Stomach (tissue), 4 donors: Measurements from ENCODE around the gene FGD2.

Experiments
- CTCF ChIP-seq, 7 experiments: fragments of 450-650 bp in 4 of 7; fragments of 200-600 bp in 3 of 7; sonication (generic) in 3 of 7; IDR thresholded peaks; one replicate each; pipeline ENCODE4 v1.5.1; 2016 to 2019; ENCODE audit warnings: antibody characterized with exemption in 7 of 7, control low read depth in 2 of 7, mild to moderate bottlenecking in 1 of 7
- EP300 ChIP-seq: sonication (generic); formaldehyde crosslinking; IDR thresholded peaks from one replicate; pipeline ENCODE4 v1.6.1; 2017; ENCODE audit warnings: antibody characterized with exemption
- POLR2A ChIP-seq, 4 donors: fragments of 450-650 bp; IDR thresholded peaks; one replicate each; pipeline ENCODE4 v1.6.1; 2016; ENCODE audit warnings: antibody characterized with exemption in 4 of 4, control low read depth in 2 of 4, mild to moderate bottlenecking in 1 of 4, moderate library complexity in 1 of 4
- POLR2AphosphoS5 ChIP-seq, 3 donors: sonication (generic); formaldehyde crosslinking; IDR thresholded peaks; one replicate each; pipeline ENCODE4 v1.6.1; 2016; ENCODE audit warnings: antibody characterized with exemption in 3 of 3

- no peak for TF ChIP-seq CTCF (IDR thresholded peaks at IDR 0.05)
- no peak for TF ChIP-seq POLR2A (IDR thresholded peaks at IDR 0.05)
- no peak for TF ChIP-seq POLR2AphosphoS5 (IDR thresholded peaks at IDR 0.05)
- TF ChIP-seq EP300: no peak
Measured at GRCh38 chr6:36957773-36958271, 47.6 kb upstream of the FGD2 start.
